Epithelial cell of esophagus (primary cell): ENCODE results near the gene RAB43.

ENCODE experiments used
- DNase-seq: peaks from one replicate; pipeline ENCODE4 v3.0.0; 2010; ENCODE audit warnings: low read depth
- H3K4me3 ChIP-seq: 2 replicates; pipeline ENCODE4 v1.5.1; 2011; ENCODE audit warnings: mild to moderate bottlenecking, low read length, control low read depth
- CTCF ChIP-seq: IDR thresholded peaks from 2 replicates; pipeline ENCODE4 v1.5.1; 2011; ENCODE audit warnings: low read depth, mild to moderate bottlenecking, low read length, control low read depth, inconsistent platforms; ENCODE audit not compliant: insufficient read depth; ENCODE audit errors: missing control alignments

Gene RAB43

GRCh38 chr3:129040039-129040336 lies 81.6 kb downstream of the RAB43 start:
- no peak for TF ChIP-seq CTCF
- DNase-seq = no peak
- no peak overlapping the region for H3K4me3 ChIP-seq

GRCh38 chr3:129039271-129040038 lies 82.1 kb downstream of the RAB43 start:
- peak; percentile 31 for DNase-seq
- TF ChIP-seq CTCF = no peak
- no peak overlapping the region for H3K4me3 ChIP-seq

DNA sequence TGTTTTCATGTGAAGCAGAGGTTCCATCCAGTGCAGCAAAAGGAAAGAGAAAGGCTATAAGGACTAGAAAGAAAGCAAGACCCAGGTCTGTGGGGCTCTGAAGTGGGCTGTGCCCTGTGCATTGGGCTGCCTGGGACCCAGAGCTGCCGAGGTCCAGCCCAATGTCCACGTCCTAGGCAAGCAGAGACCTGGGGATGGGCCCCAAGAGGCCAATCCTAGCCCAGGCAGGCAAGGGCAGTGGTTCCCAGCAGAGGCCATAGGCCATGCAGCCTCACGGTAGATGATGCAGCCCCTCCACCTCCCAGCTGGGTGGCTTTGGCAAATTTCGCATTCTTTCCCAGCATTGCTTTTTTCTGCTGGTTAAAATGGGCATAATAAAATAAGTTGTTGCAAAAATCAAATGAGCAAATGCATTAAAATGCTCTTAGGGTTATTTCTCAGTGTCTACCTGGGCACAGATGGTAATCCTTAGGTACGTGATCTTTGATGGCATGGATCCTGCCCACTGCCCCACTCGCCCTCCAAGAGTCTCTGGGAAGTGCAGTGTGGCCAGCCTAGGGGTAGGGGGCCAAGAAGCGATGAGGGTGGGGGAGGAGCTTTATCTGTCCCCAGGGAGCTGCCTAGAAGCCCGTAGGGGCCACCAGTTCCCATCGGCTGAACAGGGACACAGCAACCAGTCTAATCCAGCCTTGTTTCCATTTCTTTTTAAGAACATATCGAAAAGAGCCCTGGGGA lies 83.3 kb downstream of the RAB43 start:
- no peak for TF ChIP-seq CTCF
- no peak for DNase-seq
- no peak overlapping the region for H3K4me3 ChIP-seq
